ENCODE data around the gene CFAP299. TPM values are rescaled to one million over a fixed set of nuclear protein-coding genes. Genes with fewer than 3 reads are reported as not detected.
"Not testable (repeated sequence)": the region's sequence is repeated elsewhere in the genome, so short reads cannot be mapped to it uniquely, and the experiment has no call there.

Gene CFAP299
- total RNA-seq, 2 experiments from 2014 or later, result 0.63 to 3.7 TPM

- Histone ChIP-seq H3K4me2 (ENCODE audit: low read length) (no peak overlapping the region), H3K36me3 (ENCODE audit: insufficient read depth, low read length) (no peaks in the 10 kb centered on the region; the same call in 1 of the 2 replicates), H2AFZ (ENCODE audit: low read length) (no peak overlapping the region), H3K9me2 (ENCODE audit: insufficient read depth, low read length) (no peaks in the 10 kb centered on the region), H4K20me1 (ENCODE audit: insufficient read depth, low read length) (no peaks in the 10 kb centered on the region), H3K4me1 (ENCODE audit: insufficient read depth, low read length, poor library complexity, severe bottlenecking) (no peaks in the 10 kb centered on the region), H3K9me3 (ENCODE audit: low read length) (no peaks in the 10 kb centered on the region), H3K79me2 (ENCODE audit: insufficient read depth, low read depth, low read length) (no peaks in the 10 kb centered on the region), H3K4me3 (ENCODE audit: low read depth, low read length, poor library complexity, severe bottlenecking) (no peak overlapping the region), H3K27ac (ENCODE audit: low read depth, low read length, poor library complexity, severe bottlenecking) (no peak overlapping the region)
- no TSS peak for BruUV-seq (replicated peaks)
- intact Hi-C loops (cut with micrococcal nuclease; ENCODE audit: unreplicated experiment), result no loop called here
- ChIA-PET CTCF (ENCODE audit: unreplicated experiment) (no interaction called here), POLR2A (interaction anchor here (0.6 to 1.8 kb wide), 7 partner anchors 8 to 782 kb away, joined by 3 to 6 read pairs (median 3); no protein-coding TSS in a partner anchor)
- no peak for DNase-seq (ENCODE audit: low spot score)
- TF ChIP-seq CTCF (conservative IDR thresholded peaks at IDR 0.05; ENCODE audit: low read length), result no peak
- no peak for TF ChIP-seq EZH2phosphoT487 (IDR thresholded peaks at IDR 0.05; ENCODE audit: borderline replicate concordance, low read depth, low read length)
These were observed 310.5 kb downstream of the CFAP299 start for GRCh38 chr4:80646061-80646460.

GRCh38 chr4:80655662-80656061 lies 320.1 kb downstream of the CFAP299 start:
- peaks cover 8% of the 10 kb centered on the region for H3K4me1 ChIP-seq (ENCODE audit: insufficient read depth, low read length, poor library complexity, severe bottlenecking)
- BruUV-seq (replicated peaks), result no TSS peak
- H3K27ac ChIP-seq (ENCODE audit: low read depth, low read length, poor library complexity, severe bottlenecking), result no peak overlapping the region
- H3K4me3 ChIP-seq (ENCODE audit: low read depth, low read length, poor library complexity, severe bottlenecking), result no peak overlapping the region
- TF ChIP-seq CTCF (conservative IDR thresholded peaks at IDR 0.05; ENCODE audit: low read length) (no peak), EZH2phosphoT487 (IDR thresholded peaks at IDR 0.05; ENCODE audit: borderline replicate concordance, low read depth, low read length) (no peak)
- no peak for DNase-seq (ENCODE audit: low spot score)
- no peaks in the 10 kb centered on the region; the same call in 1 of the 2 replicates for H3K9me3 ChIP-seq (ENCODE audit: low read length)
- H3K36me3 ChIP-seq (ENCODE audit: insufficient read depth, low read length), result no peaks in the 10 kb centered on the region
- H3K4me2 ChIP-seq (ENCODE audit: low read length), result no peak overlapping the region
- intact Hi-C loops (cut with micrococcal nuclease; ENCODE audit: unreplicated experiment), result no loop called here
- POLR2A ChIA-PET, result interaction anchor here (0.6 to 1.2 kb wide), 5 partner anchors 10 to 396 kb away, joined by 3 to 6 read pairs (median 4); no protein-coding TSS in a partner anchor
- peak overlapping the region; percentile 2; the same call in 1 of the 2 replicates for H2AFZ ChIP-seq (ENCODE audit: low read length)
- H3K79me2 ChIP-seq (ENCODE audit: insufficient read depth, low read depth, low read length), result no peaks in the 10 kb centered on the region
- CTCF ChIA-PET (ENCODE audit: unreplicated experiment), result interaction anchor here (0.6 kb wide), 1 partner anchor 11 kb away, joined by 3 read pairs; no protein-coding TSS in a partner anchor
- H3K9me2 ChIP-seq (ENCODE audit: insufficient read depth, low read length), result no peaks in the 10 kb centered on the region
- no peaks in the 10 kb centered on the region for H4K20me1 ChIP-seq (ENCODE audit: insufficient read depth, low read length)

- DNase-seq (ENCODE audit: low spot score); H3K4me3 ChIP-seq (ENCODE audit: low read depth, low read length, poor library complexity, severe bottlenecking); intact Hi-C loops (cut with micrococcal nuclease; ENCODE audit: unreplicated experiment); H3K9me2 ChIP-seq (ENCODE audit: insufficient read depth, low read length); POLR2A ChIA-PET; CTCF ChIA-PET (ENCODE audit: unreplicated experiment); H3K36me3 ChIP-seq (ENCODE audit: insufficient read depth, low read length); H3K4me1 ChIP-seq (ENCODE audit: insufficient read depth, low read length, poor library complexity, severe bottlenecking); BruUV-seq (replicated peaks); H2AFZ ChIP-seq (ENCODE audit: low read length); H3K27ac ChIP-seq (ENCODE audit: low read depth, low read length, poor library complexity, severe bottlenecking); H3K9me3 ChIP-seq (ENCODE audit: low read length); H3K79me2 ChIP-seq (ENCODE audit: insufficient read depth, low read depth, low read length); H4K20me1 ChIP-seq (ENCODE audit: insufficient read depth, low read length); H3K4me2 ChIP-seq (ENCODE audit: low read length): not testable (repeated sequence)
These were observed 334.6 kb downstream of the CFAP299 start for GRCh38 chr4:80670118-80670517.
